Dendritic cell treated with granulocyte-macrophage colony-stimulating factor and Interleukin-4, amounts not matched to agents 40 ng/mL and 50 ng/mL, for 4 days (primary cell): ENCODE data around the gene NKAIN2.
"Not testable (repeated sequence)": the region's sequence is repeated elsewhere in the genome, so short reads cannot be mapped to it uniquely, and the experiment has no call there.

Source experiments
- H3K27ac Mint-ChIP-seq: one replicate; pipeline ENCODE4 v1.8.0; 2022; ENCODE audit warnings: mild to moderate bottlenecking, mixed read lengths
- H3K27me3 Mint-ChIP-seq: one replicate; pipeline ENCODE4 v1.8.0; 2022; ENCODE audit warnings: mild to moderate bottlenecking, mixed read lengths
- H3K36me3 Mint-ChIP-seq: one replicate; pipeline ENCODE4 v1.8.0; 2022; ENCODE audit warnings: low read depth, mixed read lengths
- H3K4me1 Mint-ChIP-seq: one replicate; pipeline ENCODE4 v1.8.0; 2022; ENCODE audit warnings: low read depth, mixed read lengths
- H3K4me3 Mint-ChIP-seq: one replicate; pipeline ENCODE4 v1.8.0; 2022; ENCODE audit warnings: mild to moderate bottlenecking, moderate library complexity, mixed read lengths
- H3K9me3 Mint-ChIP-seq: one replicate; pipeline ENCODE4 v1.8.0; 2022; ENCODE audit warnings: mixed read lengths
- intact Hi-C: fragments of 100-400 bp; cut with micrococcal nuclease; formaldehyde crosslinking; loops from one replicate; pipeline ENCODE4 v1.15.0; 2022

The NKAIN2 gene

DNA sequence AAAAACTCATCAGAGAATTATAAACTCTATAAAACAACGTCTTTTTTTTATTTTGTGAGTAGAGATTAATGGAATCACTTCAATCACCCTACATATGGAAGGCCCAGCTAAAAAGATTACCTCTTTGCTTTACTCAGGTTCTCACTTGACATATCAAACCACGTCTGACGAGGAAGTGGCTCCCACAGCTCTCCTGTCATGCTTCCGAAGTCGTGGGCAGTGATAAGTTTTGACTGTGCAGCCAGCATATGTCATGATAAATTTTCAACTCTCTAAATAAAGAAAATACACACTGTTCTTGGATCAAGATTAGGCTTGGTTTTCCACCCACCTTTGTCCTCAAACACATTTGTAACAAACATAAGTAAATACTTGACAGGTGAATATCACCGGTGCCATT, 879.1 kb downstream of the NKAIN2 start:
- H3K27me3 Mint-ChIP-seq = no peaks in the 10 kb centered on the region
- H3K36me3 Mint-ChIP-seq = no peaks in the 10 kb centered on the region
- H3K9me3 Mint-ChIP-seq = peaks cover 17% of the 10 kb centered on the region
- no peaks in the 10 kb centered on the region for H3K4me1 Mint-ChIP-seq
- intact Hi-C loops = no loop called here
- no peak overlapping the region for H3K4me3 Mint-ChIP-seq
- H3K27ac Mint-ChIP-seq = no peak overlapping the region

DNA sequence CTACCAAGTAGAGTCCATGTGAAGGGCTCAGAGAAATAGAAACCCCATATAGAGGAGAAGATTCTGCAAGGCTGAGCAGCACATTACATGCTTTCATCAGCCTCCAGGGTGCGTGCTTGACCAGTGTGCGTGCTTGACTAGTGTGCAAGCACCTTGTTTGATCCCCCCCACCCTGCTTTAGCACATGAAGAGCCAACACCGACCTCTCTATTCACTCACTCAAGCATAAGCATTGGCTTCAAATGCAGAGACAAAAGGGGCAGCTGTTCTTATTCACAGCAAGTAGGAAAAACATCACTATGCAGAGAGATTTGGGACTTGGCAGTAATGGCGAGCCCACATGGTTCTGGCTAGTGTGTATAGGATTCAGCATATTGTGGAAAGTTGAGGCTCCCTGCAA, 879.8 kb downstream of the NKAIN2 start:
- no peak overlapping the region for H3K27ac Mint-ChIP-seq
- no peaks in the 10 kb centered on the region for H3K36me3 Mint-ChIP-seq
- H3K4me1 Mint-ChIP-seq = no peaks in the 10 kb centered on the region
- no peaks in the 10 kb centered on the region for H3K27me3 Mint-ChIP-seq
- intact Hi-C loops = no loop called here
- peaks cover 9% of the 10 kb centered on the region for H3K9me3 Mint-ChIP-seq
- no peak overlapping the region for H3K4me3 Mint-ChIP-seq

DNA sequence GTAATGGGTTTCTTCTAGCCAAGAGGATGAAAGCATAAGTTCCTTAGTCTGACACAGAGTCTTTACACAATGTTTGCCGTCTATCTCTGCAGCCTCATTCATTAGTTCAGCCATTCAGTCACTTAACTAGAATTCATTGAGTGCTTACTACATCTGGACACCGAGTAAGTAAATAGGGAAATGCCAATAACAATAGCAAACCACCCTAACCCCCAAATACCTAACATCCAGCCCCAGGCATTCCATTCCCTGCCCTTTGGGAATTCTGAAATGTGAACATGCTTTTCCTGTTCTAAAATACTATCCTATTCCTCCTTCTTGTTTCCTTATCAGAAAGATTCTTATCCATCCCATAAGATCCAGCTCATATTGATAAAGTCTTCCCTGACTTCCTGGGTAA, 881.0 kb downstream of the NKAIN2 start:
- Mint-ChIP-seq H3K27ac (no peak overlapping the region), H3K27me3 (no peaks in the 10 kb centered on the region), H3K4me1 (no peaks in the 10 kb centered on the region), H3K4me3 (no peak overlapping the region), H3K36me3 (no peaks in the 10 kb centered on the region), H3K9me3 (no peaks in the 10 kb centered on the region)
- intact Hi-C loops = no loop called here

DNA sequence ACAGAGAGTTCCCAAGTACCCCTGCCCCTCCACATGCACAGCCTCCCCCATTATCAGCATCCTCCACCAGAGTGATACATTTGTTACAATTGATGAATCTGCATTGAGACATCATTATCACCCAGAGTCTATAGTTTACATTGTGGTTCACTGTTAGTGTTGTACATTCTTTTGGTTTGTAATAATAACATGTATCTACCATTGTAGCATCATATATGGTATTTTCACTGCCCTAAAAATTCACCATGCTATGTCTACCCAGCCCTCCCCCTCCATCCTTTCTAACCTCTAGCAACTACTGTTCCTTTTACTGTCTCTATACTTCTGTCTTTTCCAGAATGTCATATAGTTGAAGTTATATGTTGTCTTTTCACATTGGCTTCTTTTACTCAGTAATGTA, 884.7 kb downstream of the NKAIN2 start:
- Mint-ChIP-seq H3K27ac (no peak overlapping the region), H3K27me3 (no peaks in the 10 kb centered on the region), H3K4me1 (no peaks in the 10 kb centered on the region), H3K9me3 (no peaks in the 10 kb centered on the region), H3K4me3 (no peak overlapping the region), H3K36me3 (no peaks in the 10 kb centered on the region)
- intact Hi-C loops = no loop called here

DNA sequence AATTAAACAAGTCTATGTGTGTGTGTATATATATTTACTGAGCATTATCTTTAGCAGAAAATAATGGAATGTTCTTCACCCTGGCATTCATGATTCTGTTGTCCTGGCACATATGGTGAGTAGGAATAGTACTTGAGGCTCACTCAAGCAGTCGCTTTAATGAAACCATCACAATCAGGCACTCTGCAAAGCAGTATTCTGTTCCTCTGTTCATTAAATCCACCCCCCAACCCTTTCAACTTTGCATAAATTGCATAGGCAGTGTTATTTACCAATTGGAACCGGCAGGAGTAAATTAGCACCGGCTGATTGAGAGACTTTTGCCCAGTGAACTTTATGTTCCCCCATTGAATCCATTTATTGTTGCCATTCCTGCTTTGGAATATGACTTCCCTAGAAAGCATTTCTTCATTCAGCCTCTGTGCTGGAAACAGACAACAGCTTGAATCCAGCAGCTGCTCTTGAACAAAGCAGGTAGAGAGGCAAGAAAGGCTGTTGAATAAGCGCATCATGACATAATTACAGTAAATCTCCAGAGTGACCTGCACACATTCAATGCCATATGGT, 890.6 kb downstream of the NKAIN2 start:
- no peaks in the 10 kb centered on the region for H3K9me3 Mint-ChIP-seq
- intact Hi-C loops = no loop called here
- H3K27ac Mint-ChIP-seq = no peak overlapping the region
- H3K27me3 Mint-ChIP-seq = no peaks in the 10 kb centered on the region
- H3K4me3 Mint-ChIP-seq = no peak overlapping the region
- H3K4me1 Mint-ChIP-seq = no peaks in the 10 kb centered on the region
- H3K36me3 Mint-ChIP-seq = no peaks in the 10 kb centered on the region

GRCh38 chr6:124699038-124699437, 895.4 kb downstream of the NKAIN2 start:
- H3K4me1 Mint-ChIP-seq = no peaks in the 10 kb centered on the region
- H3K27me3 Mint-ChIP-seq = no peaks in the 10 kb centered on the region
- no peaks in the 10 kb centered on the region for H3K36me3 Mint-ChIP-seq
- intact Hi-C loops = no loop called here
- H3K4me3 Mint-ChIP-seq = no peak overlapping the region
- H3K9me3 Mint-ChIP-seq = peaks cover under 1% of the 10 kb centered on the region
- H3K27ac Mint-ChIP-seq = no peak overlapping the region

- intact Hi-C loops = no loop called here
- Mint-ChIP-seq H3K4me3 (no peak overlapping the region), H3K9me3 (peaks cover 8% of the 10 kb centered on the region), H3K27ac (no peak overlapping the region), H3K36me3 (no peaks in the 10 kb centered on the region), H3K4me1 (no peaks in the 10 kb centered on the region), H3K27me3 (no peaks in the 10 kb centered on the region)
Observed at GRCh38 chr6:124703541-124703940, 899.9 kb downstream of the NKAIN2 start.

DNA sequence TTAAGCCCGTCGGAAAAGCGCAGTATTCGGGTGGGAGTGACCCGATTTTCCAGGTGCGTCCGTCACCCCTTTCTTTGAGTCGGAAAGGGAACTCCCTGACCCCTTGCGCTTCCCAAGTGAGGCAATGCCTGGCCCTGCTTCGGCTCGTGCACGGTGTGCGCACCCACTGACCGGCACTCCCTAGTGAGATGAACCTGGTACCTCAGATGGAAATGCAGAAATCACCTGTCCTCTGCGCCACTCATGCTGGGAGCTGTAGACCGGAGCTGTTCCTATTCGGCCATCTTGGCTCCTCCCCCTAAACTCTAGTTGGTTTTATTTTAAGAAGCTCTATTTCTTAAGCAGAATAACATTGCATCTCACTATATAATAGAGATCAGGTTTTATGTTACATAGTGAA, 908.9 kb downstream of the NKAIN2 start:
- H3K27me3 Mint-ChIP-seq, H3K27ac Mint-ChIP-seq, H3K9me3 Mint-ChIP-seq, H3K4me1 Mint-ChIP-seq, intact Hi-C loops, H3K4me3 Mint-ChIP-seq, H3K36me3 Mint-ChIP-seq: not testable (repeated sequence)

DNA sequence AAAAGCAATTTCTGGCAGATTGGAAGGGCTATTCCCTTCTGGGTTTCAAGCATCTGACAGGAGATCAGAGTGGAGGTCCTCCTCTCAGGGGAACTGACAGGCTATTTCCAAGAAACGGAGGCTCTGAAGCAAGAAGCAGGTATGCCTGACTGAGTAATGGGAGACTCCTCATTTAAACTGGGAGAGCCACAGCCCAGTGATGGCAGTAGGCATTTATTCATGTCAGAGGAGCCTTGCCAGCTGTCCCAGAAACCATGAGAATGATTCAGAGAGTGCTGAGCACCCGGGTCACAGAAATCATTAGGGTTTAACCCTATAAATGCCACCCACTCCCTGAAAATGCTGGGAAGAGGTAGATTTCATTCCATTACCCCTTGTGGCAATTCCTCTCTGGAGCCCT, 911.1 kb downstream of the NKAIN2 start:
- H3K9me3 Mint-ChIP-seq = peaks cover 3% of the 10 kb centered on the region
- H3K27ac Mint-ChIP-seq = no peak overlapping the region
- no peaks in the 10 kb centered on the region for H3K4me1 Mint-ChIP-seq

GRCh38 chr6:124719913-124720312, 916.2 kb downstream of the NKAIN2 start:
- no peak overlapping the region for H3K4me3 Mint-ChIP-seq
- no peaks in the 10 kb centered on the region for H3K4me1 Mint-ChIP-seq
- intact Hi-C loops = no loop called here
- no peaks in the 10 kb centered on the region for H3K27me3 Mint-ChIP-seq
- no peak overlapping the region for H3K27ac Mint-ChIP-seq
- H3K36me3 Mint-ChIP-seq = no peaks in the 10 kb centered on the region
- H3K9me3 Mint-ChIP-seq = peaks cover 6% of the 10 kb centered on the region

More for the DNA sequence above, 911.1 kb downstream of the NKAIN2 start:
- Mint-ChIP-seq H3K36me3 (no peaks in the 10 kb centered on the region), H3K27me3 (no peaks in the 10 kb centered on the region), H3K4me3 (no peak overlapping the region)
- intact Hi-C loops = no loop called here

GRCh38 chr6:124721331-124721730, 917.7 kb downstream of the NKAIN2 start:
- Mint-ChIP-seq H3K36me3 (no peaks in the 10 kb centered on the region), H3K9me3 (peaks cover 14% of the 10 kb centered on the region), H3K27ac (no peak overlapping the region), H3K4me3 (no peak overlapping the region), H3K4me1 (no peaks in the 10 kb centered on the region), H3K27me3 (no peaks in the 10 kb centered on the region)
- intact Hi-C loops = no loop called here

DNA sequence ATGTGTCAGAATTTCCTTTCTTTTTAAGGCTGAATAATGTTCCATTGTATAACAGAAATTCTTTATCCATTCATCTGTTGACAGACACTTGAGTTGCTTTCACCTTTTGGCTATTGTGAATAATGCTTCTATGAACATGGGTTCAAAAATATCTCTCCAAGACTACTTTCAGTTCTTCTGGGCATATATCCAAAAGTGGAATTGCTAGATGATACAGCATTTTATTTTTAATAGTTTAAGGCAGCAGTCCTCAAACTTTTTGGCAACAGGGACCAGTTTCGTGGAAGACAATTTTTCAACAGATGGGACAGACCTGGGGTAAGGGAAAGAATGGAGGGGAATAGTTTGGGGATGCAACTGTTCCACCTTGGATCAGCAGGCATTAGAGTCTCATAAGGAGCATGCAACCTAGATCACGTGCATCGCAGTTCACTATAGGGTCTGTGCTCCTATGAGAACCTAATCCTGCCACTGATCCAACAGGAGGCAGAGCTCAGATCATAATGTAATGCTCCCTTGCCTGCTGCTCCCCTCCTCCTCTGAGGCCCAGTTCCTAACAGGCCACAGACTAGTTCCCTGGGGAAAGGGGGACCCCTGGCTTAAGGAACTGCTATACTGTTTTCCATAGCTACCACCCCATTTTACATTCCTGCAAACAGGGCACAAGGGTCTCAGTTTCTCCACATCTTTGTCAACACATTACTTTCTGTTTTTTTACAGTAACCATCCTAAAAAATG, 918.6 kb downstream of the NKAIN2 start:
- Mint-ChIP-seq H3K27me3 (no peaks in the 10 kb centered on the region), H3K36me3 (no peaks in the 10 kb centered on the region), H3K4me1 (no peaks in the 10 kb centered on the region), H3K27ac (no peak overlapping the region), H3K4me3 (no peak overlapping the region), H3K9me3 (peaks cover 14% of the 10 kb centered on the region)
- intact Hi-C loops = no loop called here

- H3K27me3 Mint-ChIP-seq = no peaks in the 10 kb centered on the region
- intact Hi-C loops = no loop called here
- H3K36me3 Mint-ChIP-seq = no peaks in the 10 kb centered on the region
- H3K27ac Mint-ChIP-seq = no peak overlapping the region
- H3K4me3 Mint-ChIP-seq = no peak overlapping the region
- H3K9me3 Mint-ChIP-seq = peaks cover 14% of the 10 kb centered on the region
- H3K4me1 Mint-ChIP-seq = no peaks in the 10 kb centered on the region
Observed at GRCh38 chr6:124723671-124724070, 920.0 kb downstream of the NKAIN2 start.

DNA sequence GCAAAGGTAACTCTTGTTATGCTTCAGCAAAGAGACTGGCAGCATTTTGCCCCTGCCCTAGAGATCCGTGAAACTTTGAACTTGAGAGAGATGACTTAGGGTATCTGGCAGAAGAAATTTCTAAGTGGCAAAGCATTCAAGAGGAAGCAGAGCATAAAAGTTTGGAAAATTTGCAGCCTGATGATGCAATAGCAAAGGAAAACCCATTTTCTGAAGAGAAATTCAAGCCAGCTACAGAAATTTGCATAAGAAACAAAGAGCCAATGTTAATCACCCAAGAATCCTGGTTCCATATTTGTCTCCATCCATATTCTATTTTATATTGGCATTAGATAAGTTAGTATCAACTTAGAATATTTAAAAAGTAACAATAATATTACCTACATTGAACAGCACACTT, 934.1 kb downstream of the NKAIN2 start:
- H3K4me3 Mint-ChIP-seq, intact Hi-C loops, H3K4me1 Mint-ChIP-seq, H3K27ac Mint-ChIP-seq, H3K27me3 Mint-ChIP-seq, H3K36me3 Mint-ChIP-seq: not testable (repeated sequence)
- H3K9me3 Mint-ChIP-seq = peaks cover 20% of the 10 kb centered on the region

DNA sequence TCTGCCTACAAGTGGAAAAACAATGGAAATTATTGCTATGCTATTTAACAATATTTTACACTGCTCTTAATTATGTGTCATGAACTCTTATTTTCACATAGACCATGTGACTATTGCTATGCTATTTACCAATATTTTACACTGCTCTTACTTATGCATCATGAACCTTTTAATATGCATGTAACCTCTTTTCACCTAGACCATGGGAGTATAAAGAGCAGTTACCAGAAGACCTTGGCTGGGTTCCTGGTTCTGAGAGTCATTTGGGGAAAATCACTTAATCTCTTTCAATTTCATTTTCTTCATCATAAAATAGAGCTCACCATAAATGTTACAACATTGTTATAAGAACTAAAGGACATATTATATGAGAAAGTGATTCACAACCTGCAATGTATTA, 934.8 kb downstream of the NKAIN2 start:
- no peak overlapping the region for H3K27ac Mint-ChIP-seq
- no peaks in the 10 kb centered on the region for H3K36me3 Mint-ChIP-seq
- intact Hi-C loops = no loop called here
- H3K27me3 Mint-ChIP-seq = no peaks in the 10 kb centered on the region
- H3K9me3 Mint-ChIP-seq = peaks cover 14% of the 10 kb centered on the region
- H3K4me3 Mint-ChIP-seq = no peak overlapping the region
- H3K4me1 Mint-ChIP-seq = no peaks in the 10 kb centered on the region
